Activated CD8-positive, alpha-beta memory T cell treated with anti-CD3 and anti-CD28 coated beads for 4 hours (primary cell): ENCODE data around the gene IGFL3.

Experiments
- DNase-seq, 2 donors: peaks; one replicate each; pipeline ENCODE4 v3.0.0-alpha.2; 2020; ENCODE audit warnings: low read depth in 2 of 2

Gene IGFL3

DNA sequence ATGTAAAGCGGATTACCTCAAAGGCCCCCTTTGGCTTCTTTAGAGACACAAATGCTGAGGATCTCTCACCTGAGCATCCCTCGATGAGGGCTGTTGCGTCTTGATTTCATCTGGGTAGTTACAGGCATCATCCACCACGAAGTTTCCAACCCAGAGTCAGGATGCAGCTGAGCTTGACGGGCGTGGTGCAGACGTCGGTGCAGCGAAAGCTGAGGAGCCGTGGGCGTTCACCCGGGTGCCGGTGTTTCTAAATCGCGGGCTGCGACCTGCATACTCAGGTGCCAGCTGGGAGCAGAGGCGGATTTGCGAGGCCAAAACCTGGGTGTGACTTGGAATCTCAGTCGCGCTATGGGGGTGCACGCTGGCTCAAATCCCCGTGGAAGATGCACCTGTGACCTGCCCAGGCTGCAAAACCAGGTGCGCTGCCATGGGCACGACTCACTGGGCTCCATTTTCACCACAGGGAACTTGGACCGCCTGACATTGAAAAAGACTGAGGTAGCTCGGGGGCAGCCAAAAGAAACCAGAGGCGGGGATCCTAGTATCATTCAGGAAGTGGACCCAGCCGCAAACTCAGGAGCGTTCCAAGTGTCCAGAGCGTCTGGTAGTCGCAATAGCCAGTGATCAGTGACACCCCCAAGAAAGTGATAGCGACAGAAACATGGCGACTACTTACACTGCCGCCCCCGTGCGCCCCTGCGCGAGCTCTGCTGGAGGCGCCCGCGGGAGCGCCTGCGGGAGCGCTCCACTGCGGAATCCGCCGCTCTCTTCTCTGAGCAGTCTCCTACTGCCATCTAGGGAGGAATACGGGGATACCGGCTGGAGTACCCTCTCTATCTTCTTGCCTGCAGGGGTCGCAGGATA is 47.3 kb downstream of the IGFL3 start:
- no peak for DNase-seq

GRCh38 chr19:46076031-46076880 is 48.2 kb downstream of the IGFL3 start:
- no peak for DNase-seq

DNA sequence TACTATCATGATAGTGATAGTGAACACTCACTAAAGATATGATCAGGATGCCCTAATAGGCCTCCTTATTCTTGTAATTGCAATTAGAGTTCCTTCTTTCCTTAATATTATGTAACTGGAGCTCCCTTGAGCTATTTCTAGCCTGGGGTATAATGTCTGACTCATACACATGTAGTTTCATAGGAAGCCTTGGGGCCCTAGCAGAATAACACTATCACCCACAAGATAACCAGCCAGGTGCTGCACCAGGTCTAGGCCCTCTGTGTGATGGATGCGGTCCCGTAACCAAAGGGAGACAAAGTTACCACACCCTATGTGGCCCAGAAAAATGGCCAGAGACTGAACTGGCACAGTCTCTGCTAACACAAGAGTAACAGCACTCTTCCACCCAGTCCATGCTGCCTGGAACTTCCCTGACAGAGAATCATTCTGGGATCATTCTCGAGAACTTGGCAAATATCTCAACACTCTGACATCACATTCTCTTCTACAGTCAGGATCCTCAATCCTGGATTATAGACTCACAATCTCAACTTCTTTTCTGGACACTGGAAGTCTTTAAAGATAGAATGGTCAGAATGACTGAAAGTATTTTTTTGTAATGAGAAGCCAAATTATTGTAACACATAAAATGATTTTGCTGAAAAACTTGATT is 51.1 kb downstream of the IGFL3 start:
- no peak for DNase-seq
